ENCODE results near the gene ZDHHC20.

- no peak for TF ChIP-seq CTCF (IDR thresholded peaks at IDR 0.05; ENCODE audit: poor library complexity)
- TF ChIP-seq EZH2 (IDR thresholded peaks at IDR 0.05; ENCODE audit: borderline replicate concordance): no peak
Observed at GRCh38 chr13:21504379-21504778, 45.3 kb upstream of the ZDHHC20 start.
